GM23338 (cell line): ENCODE results near the gene ADGRD1.

Source experiments
- EZH2 ChIP-seq: fragments of 200-600 bp; sonication (generic); IDR thresholded peaks from one replicate; pipeline ENCODE4 v1.8.0; 2017; ENCODE audit warnings: antibody characterized with exemption, mild to moderate bottlenecking, low read depth; ENCODE audit not compliant: unreplicated experiment
- EZH2phosphoT487 ChIP-seq: fragments of 200-600 bp; sonication (generic); IDR thresholded peaks from one replicate; pipeline ENCODE4 v1.8.1; 2018; ENCODE audit warnings: antibody characterized with exemption; ENCODE audit not compliant: unreplicated experiment
- POLR2AphosphoS5 ChIP-seq: IDR thresholded peaks from 2 replicates; pipeline ENCODE4 v1.6.1; 2016; ENCODE audit warnings: antibody characterized with exemption, low read depth
- TF ChIP-seq, protein P1 (sequence below), 2 experiments: fragments of 200-600 bp in 1 of 2; sonication (generic) in 1 of 2; conservative IDR thresholded peaks; 2 replicates each; pipeline versions ENCODE4 v1.5.1 to v1.6.1; 2016 to 2017; ENCODE audit warnings: antibody characterized with exemption in 2 of 2, low read depth in 2 of 2, mild to moderate bottlenecking in 2 of 2, moderate library complexity in 1 of 2

DNA sequence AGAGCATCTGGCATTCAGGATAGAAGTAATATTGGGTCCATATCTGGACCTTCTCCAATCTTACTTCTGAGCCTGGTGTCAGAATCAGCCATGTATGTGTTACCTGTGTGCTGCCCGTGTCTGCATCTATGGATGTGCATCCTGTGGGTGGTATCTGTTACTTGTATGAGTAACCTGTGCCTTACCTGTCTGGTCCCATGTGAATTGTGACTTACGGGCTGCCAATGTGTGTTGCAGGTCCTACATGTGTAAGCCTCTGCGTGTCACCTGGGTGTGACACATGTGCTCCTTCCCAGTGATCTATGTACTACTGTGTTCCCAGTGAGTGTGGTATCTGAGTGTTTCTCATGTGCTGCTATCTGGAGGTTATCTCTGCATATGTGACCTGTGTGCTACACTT is 208.4 kb downstream of the ADGRD1 start:
- no peak for TF ChIP-seq POLR2AphosphoS5
- TF ChIP-seq, protein P1, sequence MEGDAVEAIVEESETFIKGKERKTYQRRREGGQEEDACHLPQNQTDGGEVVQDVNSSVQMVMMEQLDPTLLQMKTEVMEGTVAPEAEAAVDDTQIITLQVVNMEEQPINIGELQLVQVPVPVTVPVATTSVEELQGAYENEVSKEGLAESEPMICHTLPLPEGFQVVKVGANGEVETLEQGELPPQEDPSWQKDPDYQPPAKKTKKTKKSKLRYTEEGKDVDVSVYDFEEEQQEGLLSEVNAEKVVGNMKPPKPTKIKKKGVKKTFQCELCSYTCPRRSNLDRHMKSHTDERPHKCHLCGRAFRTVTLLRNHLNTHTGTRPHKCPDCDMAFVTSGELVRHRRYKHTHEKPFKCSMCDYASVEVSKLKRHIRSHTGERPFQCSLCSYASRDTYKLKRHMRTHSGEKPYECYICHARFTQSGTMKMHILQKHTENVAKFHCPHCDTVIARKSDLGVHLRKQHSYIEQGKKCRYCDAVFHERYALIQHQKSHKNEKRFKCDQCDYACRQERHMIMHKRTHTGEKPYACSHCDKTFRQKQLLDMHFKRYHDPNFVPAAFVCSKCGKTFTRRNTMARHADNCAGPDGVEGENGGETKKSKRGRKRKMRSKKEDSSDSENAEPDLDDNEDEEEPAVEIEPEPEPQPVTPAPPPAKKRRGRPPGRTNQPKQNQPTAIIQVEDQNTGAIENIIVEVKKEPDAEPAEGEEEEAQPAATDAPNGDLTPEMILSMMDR (conservative IDR thresholded peaks at IDR 0.05; ENCODE audit: low read depth in 2 of 2), result no peak
- TF ChIP-seq EZH2phosphoT487, result no peak
- no peak for TF ChIP-seq EZH2
